Subcutaneous adipose tissue (tissue), 4 donors: ENCODE measurements around the gene BACH1. TPM values are rescaled to one million over a fixed set of nuclear protein-coding genes. Genes with fewer than 3 reads are reported as not detected.

Experiments
- CTCF ChIP-seq: fragments of 450-650 bp; IDR thresholded peaks from one replicate; pipeline ENCODE4 v1.5.1; 2016; ENCODE audit warnings: low read depth, mild to moderate bottlenecking, control low read depth, antibody characterized with exemption, moderate library complexity
- total RNA-seq, 4 donors: library from RNA; depleted of rRNA; stranded (reverse); fragments of >200 nt; gene quantifications; one replicate each; pipeline ENCODE4 v1.1.0, GENCODE V29; 2016

The BACH1 gene
- total RNA-seq, 4 donors from 2014 or later = 30.9 to 60.3 (median 45.5) TPM

GRCh38 chr21:29261555-29262540 is 36.9 kb upstream of the BACH1 start:
- TF ChIP-seq CTCF = no peak

DNA sequence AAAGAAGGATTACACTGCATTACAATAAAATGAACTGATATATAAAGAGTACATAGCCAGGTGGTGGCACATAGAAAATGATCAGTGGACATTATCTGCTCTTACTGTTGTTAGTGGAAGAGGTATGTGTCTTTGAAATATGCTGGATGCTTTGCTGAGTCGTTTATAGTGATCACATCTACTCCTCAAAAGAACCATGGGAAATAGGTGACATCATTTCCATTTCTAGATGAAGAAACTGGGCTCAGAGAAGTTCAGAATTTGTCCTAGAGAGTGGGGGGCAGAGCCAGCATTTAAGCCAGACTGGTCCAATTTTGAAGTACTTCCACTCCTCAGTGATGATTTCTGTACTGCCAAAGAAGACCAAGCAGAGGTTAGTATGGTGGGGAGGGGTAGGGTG is 34.0 kb upstream of the BACH1 start:
- no peak for TF ChIP-seq CTCF

GRCh38 chr21:29265690-29266479 is 32.8 kb upstream of the BACH1 start:
- TF ChIP-seq CTCF = no peak

DNA sequence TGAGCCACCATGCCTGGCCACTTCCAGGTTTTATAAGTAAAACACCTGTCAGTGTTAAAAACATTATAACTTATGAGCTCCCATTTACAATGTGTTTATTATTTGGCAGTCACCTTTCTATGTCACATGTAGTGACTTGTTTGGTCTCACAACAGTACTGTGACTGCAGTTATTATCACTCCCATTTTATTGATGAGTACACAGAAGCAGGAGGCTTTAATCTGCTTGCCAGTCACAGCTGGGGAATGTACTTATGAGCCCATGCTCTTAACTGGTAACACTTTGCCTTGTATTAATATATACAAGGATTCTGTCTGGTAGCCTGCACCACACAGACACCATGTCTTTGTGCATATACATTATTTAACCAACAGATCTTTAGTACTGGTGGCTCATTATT is 31.1 kb upstream of the BACH1 start:
- no peak for TF ChIP-seq CTCF

DNA sequence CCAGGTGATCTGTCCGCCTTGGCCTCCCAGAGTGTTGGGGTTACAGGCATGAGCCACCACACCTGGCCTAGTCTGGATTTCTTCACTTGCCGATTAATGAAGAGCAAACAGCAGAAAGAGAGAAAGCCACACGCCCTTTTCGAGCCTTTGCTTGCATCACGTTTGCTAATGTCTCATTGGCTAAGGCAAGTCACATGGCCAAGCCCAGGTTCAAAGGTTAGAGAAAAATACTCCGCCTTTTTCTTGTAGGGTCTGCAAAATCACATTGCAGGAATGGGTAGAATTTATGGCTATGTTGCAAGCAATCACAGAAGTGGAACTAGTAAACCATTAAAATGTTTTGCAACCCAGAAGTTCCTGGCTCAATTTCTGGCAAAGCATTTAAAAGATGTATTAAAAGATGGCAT is 26.8 kb upstream of the BACH1 start:
- no peak for TF ChIP-seq CTCF

- no peak for TF ChIP-seq CTCF
Observed at GRCh38 chr21:29277442-29277841, 21.3 kb upstream of the BACH1 start.

- no peak for TF ChIP-seq CTCF
Observed at GRCh38 chr21:29279558-29279957, 19.2 kb upstream of the BACH1 start.
